Measurements from ENCODE around the gene GATA3.

DNA sequence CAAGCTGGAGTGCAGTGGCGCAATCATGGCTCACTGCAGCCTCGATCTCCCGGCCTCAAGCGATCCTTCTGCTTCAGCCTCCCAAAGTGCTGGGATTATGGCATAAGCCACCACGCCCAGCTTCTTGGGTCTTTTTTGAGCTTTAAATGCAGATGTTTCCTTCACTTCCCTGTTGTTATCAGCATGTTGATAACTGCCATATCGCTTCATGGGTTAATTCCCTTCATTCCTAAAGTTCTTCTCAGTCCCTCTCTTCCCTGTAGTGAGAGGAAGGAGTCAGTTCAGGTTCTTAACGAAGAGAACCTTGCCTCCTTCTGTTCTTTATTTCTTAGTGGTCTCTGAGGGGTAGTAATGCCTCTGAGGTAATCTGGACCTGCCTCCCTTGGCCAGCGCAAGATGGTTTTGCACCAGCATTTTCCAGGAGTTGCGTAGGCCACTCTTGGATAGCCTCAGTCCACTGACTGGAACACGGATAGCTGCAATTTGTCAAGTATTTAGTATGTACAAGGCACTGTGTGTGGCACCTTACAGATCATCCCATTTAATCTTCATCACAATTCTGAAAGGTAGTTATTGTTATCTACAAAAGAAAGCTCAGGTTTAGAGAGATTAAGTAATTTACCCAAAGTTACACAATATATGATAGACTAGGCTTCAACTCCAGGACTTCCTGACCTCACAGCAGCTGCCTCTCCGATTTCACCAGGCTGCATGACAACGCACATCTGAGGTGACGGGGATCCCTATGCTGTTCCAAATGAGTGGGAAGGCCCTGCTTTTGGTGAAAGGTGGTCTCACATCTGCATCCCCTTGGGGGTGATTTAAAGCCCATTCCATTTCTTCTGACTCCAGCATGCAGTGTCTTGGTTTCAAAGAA is 60.5 kb downstream of the GATA3 start:
- TF ChIP-seq POLR2A (IDR thresholded peaks at IDR 0.05), result no peak
- TF ChIP-seq, protein P1, sequence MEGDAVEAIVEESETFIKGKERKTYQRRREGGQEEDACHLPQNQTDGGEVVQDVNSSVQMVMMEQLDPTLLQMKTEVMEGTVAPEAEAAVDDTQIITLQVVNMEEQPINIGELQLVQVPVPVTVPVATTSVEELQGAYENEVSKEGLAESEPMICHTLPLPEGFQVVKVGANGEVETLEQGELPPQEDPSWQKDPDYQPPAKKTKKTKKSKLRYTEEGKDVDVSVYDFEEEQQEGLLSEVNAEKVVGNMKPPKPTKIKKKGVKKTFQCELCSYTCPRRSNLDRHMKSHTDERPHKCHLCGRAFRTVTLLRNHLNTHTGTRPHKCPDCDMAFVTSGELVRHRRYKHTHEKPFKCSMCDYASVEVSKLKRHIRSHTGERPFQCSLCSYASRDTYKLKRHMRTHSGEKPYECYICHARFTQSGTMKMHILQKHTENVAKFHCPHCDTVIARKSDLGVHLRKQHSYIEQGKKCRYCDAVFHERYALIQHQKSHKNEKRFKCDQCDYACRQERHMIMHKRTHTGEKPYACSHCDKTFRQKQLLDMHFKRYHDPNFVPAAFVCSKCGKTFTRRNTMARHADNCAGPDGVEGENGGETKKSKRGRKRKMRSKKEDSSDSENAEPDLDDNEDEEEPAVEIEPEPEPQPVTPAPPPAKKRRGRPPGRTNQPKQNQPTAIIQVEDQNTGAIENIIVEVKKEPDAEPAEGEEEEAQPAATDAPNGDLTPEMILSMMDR (IDR thresholded peaks at IDR 0.05), result no peak

Data from testis (tissue), 2 donors.